SU-DHL-6 (cell line): Measurements from ENCODE around the gene TRIM63.

Source experiments
- EZH2phosphoT487 ChIP-seq: fragments of 200-600 bp; sonication (generic), shearing (Covaris generic); conservative IDR thresholded peaks from 2 replicates; pipeline ENCODE4 v1.6.1; 2018; ENCODE audit warnings: mild to moderate bottlenecking, antibody characterized with exemption, low read length, moderate library complexity, mixed read lengths
- TF ChIP-seq, protein P1 (sequence below): fragments of 200-600 bp; sonication (generic); IDR thresholded peaks from one replicate; pipeline ENCODE4 v1.5.1; 2017; ENCODE audit warnings: antibody characterized with exemption, mild to moderate bottlenecking, low read length, moderate library complexity; ENCODE audit not compliant: insufficient read depth, poor library complexity, severe bottlenecking

DNA sequence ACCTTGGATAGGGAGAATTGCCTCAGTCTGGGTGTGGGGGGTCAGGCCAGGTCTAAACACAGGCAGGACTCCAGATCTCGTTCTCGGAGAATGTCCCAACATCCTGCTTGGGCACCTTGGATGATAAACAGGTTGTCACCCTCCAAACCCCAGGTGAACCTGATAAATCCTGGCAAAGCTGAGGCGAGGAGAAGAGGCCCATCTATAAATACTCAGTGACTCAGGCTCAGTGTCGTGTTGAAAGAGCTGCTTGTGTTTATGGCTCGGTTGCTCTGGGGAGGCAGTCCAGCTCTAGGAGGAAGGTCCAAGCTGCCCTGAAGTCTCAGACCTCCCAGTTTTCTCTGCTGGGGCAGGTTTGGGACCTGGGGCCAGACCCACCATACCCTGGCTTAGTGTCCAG is 15.8 kb upstream of the TRIM63 start:
- TF ChIP-seq, protein P1, sequence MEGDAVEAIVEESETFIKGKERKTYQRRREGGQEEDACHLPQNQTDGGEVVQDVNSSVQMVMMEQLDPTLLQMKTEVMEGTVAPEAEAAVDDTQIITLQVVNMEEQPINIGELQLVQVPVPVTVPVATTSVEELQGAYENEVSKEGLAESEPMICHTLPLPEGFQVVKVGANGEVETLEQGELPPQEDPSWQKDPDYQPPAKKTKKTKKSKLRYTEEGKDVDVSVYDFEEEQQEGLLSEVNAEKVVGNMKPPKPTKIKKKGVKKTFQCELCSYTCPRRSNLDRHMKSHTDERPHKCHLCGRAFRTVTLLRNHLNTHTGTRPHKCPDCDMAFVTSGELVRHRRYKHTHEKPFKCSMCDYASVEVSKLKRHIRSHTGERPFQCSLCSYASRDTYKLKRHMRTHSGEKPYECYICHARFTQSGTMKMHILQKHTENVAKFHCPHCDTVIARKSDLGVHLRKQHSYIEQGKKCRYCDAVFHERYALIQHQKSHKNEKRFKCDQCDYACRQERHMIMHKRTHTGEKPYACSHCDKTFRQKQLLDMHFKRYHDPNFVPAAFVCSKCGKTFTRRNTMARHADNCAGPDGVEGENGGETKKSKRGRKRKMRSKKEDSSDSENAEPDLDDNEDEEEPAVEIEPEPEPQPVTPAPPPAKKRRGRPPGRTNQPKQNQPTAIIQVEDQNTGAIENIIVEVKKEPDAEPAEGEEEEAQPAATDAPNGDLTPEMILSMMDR, result no peak
- no peak for TF ChIP-seq EZH2phosphoT487
